ENCODE results near the gene CCNB2.
"Not testable (repeated sequence)": the region's sequence is repeated elsewhere in the genome, so short reads cannot be mapped to it uniquely, and the experiment has no call there.

CCNB2 gene

DNA sequence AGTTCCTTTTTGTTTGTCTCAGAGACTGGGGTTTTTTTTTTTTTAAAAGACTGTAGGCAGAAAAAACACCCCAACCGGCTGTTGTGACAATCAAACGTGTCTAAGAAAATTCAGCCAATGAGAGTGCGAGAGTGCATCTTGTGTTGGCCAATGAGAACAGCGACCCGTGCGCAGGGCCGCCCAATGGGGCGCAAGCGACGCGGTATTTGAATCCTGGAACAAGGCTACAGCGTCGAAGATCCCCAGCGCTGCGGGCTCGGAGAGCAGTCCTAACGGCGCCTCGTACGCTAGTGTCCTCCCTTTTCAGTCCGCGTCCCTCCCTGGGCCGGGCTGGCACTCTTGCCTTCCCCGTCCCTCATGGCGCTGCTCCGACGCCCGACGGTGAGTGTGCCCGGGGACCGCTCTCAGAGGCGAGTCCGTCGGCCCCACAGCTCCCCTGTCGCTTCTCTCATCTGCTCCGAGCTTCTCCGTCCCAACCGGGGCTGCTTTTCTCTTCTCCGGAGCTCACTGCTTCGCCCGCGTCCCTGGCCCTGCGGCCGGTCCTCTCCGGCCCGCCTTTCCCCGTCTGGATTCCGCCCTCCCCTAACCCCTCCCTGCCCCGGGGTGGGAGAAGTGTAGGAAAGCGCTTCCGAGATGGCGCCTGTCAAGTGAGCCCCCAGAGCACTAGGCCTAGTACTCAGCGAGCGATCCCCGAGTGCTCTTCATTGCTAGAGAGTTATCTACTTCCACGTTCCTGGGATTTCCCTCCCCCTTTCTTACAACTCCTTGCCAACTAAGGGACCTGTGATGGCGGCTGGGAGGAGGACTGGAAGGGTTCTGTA lies at the start of gene CCNB2:
TSS of gene CCNB2 (plus strand) at position 235 of the 821 bp plus-strand sequence. CDS start at position 358, 123 bp downstream.
- peak; percentile 70 to 78 for DNase-seq

DNA sequence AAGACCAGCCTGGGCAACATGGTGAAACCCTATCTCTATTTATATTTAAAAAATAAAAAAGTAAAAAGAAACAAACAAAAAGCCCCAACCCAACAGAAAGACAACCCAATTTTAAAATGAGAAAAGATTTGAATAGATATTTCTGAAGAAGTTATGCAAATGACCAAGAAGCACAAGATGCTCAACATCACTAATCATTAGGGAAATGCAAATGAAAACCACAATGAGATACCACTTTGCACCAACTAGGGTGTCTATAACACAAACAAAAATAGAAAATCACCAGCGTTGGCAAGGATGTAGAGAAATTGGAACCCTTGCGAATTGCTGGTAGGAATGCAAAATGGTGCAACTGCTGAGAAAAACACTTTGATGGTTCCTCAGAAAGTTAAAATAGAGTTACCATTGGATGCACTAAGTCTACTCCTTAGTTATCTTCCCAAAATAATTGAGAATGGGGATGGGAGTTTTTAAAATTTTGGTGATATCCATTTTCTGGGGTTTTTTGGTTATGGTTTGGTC lies 45.8 kb upstream of the CCNB2 start:
- DNase-seq = no peak

DNA sequence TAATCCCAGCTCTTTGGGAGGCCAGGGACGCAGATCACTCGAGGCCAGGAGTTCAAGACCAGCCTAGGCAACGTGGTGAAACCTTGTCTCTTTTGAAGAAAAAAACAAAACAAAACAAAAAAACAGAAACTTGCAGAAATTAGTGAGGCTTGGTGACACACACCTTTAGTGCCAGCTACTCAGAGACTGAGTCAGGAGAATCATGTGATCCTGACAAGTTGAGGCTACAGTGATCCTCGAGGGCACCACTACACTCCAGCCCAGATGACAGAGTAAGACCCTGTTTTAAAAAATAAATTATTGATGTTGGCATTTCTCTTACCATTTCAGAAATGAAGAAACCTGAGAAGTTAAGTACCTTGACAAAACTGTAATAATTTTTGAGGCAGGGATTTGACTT lies 44.6 kb upstream of the CCNB2 start:
- no peak for DNase-seq

DNA sequence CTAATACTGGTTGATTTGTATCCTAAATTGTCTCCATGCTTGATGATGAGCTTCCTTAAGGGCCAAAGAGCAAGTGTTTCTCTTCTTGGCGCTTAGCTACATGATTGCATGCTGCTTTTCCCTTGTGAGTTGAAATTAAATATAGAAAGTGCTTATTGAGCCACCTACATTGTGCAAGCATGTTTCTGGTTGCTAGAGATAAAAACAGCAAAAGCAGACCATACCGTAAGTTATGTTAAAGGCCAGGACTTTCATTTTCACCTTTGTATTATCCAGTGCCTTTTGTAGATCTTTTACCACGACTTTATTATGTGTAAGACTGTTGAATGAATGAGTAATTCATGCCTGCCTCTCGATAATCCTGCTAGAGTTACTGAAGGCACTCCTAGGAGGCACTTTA lies 41.9 kb upstream of the CCNB2 start:
- no peak for DNase-seq

DNA sequence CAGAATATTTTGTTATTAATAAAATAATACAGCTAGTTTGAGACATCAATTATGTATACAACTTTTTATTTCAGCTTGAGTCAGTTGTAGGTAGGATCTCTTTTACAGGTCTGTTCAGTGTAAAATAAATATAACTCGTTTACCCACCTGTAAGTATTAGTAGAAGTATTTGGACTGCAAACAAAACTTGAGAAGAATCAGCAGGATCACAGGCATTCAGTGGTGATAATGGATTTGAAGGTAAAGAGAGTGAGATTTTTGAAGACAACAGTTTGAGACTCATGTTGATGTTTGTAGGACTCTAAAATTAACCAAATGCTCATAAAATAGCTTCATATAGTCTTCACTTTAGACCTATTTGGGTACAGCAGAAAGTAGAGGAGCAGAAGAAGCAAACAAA lies 35.5 kb upstream of the CCNB2 start:
- no peak for DNase-seq

DNA sequence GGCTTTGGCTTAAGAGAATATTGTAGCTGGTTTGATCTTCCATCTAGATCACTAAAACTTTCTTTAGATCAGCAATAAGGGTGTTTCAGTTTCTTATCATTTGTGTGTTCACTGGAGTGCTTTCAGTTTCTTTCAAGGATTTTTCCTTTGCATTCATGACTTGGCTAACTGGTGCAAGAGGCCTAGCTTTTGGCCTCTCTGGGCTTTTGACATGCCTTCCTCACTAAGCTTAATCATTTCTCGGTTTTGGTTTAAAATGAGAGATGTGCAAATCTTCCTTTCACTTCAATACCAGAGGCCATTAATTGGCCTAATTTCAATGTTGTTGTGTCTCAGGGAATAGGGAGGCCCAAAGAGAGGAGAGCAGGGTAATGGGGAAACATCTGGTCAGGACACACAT lies 30.3 kb upstream of the CCNB2 start:
- no peak for DNase-seq

DNA sequence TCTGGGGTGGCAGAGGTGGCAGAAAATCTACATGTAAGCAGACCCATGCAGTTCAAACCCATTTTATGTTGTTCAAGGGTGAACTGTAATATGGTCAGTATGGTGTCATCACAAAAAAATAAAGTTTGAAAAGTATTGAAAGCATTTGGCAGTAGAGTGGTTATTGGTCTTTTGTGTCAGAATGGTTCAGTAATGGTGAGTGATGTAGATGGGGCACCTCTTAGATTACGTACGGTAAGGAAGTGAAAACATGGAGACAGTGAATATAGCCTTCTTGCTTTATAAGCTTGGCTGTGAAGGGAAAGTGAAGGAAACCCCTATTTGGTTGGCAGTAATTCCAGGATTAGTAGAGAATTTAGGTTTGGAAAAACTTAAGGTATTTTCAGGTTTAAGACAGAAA lies 17.2 kb upstream of the CCNB2 start:
- DNase-seq = no peak

DNA sequence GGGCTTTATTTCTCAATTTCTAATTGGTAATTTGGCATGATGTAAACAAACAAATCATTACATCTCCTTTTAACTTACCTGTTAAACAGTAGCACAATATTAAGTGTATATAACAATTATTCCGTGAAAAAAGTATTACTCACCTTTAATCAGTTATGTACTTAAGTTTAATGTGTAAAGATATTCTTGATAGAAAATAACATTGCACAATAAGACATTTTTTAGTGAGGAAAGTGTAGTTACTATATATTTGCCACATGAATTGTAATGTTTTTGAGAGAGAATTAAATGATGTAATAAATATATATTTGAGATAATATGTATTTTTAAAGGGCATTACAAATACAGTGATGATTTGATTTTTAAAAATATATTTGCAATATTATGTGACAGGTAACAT lies 10.9 kb upstream of the CCNB2 start:
- no peak for DNase-seq

DNA sequence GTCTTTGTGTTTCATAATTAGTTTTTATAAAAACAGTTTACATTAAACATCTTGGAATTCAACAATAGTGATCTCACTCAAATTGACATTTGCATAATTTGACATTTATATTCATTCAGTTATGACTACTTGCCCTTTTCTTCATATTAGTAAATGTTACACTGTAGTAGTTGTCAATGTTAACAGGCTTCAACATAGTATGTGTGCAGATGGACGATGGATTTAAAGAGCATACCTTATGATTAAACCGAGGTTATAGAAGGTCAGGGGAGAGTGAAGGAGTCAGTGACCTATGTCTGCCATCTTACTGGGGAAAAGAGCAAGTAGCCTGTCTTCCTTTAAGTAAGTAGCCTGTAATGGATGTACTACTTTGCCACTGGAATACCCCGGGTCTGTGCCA lies 8.5 kb upstream of the CCNB2 start:
- no peak for DNase-seq

DNA sequence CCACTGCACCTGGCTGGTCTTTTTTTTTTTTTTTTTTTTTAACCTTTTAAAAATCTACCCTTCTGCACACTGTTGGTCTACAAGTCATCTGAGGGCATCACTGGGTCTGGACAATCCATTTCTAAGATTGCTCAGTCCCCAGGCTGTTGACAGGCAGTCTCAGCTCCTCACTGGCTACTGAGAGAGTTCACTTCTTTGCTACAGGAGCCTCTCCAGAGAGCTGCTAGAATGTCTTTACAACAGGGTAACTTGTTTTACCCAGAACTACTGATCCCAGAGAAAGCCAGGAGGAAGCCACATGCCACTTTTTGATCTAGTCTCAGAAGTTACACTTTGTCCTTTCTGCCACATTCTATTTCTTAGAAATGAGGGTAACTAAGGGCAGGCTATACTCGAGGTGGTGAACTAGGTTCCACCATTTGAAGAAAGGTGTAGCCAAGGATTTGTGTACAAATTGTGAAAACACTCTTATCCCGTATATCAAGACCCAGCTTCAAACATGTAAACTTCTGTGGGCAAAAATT lies 5.7 kb upstream of the CCNB2 start:
- no peak for DNase-seq

DNA sequence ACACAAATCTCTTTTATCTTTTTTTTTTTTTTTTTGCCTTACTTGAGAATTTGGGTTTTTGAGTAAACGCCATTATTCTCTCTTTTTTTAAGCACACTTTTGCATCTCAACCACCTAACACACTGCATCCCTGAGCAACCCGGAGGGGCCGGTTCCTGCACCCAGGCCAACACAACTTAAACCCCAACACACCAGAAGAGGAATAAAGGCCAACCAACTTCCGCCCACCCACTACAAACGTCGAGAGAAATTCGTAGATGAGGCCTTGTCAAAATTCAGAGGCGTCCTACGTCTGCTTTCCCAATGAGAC lies 389 bp upstream of the CCNB2 start:
- no peak for DNase-seq

DNA sequence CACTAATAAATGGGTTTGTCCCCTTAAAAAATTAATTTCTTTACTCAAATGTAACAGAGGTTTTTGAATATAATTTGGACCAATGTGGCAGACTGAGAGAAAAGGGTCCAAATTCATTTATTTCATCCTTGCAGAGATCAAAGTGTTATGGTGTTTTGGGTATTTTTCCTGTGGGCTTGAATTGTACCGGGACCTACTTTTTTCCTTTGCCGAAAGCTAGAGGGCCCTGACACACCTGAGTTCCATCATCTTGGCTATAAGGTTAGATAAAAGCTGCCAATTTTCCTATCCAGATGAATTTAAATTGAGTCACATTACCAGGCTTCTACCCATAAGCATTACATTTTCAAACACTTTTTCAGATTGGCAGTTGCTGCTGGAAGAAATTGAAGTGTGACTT lies 908 bp downstream of the CCNB2 start:
- DNase-seq = no peak

DNA sequence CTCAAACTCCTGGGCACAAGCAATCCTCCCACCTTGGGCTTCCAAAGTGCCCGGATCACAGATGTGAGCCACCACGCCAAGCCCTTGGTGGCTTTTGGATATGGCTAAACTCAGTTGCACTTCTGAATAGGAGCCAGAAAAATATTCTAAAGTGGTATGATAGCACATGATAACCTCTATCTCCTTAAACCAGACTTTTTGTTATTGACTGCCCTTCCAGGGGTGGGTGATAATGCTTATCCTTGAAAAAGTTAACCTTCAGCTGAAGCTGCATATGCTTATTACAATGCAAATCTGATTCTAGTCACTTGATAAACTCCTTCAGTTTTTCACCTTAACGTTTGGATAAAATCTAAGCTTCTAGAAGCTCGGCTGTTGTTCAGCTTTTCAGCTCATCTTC lies 6.3 kb downstream of the CCNB2 start:
- no peak for DNase-seq

DNA sequence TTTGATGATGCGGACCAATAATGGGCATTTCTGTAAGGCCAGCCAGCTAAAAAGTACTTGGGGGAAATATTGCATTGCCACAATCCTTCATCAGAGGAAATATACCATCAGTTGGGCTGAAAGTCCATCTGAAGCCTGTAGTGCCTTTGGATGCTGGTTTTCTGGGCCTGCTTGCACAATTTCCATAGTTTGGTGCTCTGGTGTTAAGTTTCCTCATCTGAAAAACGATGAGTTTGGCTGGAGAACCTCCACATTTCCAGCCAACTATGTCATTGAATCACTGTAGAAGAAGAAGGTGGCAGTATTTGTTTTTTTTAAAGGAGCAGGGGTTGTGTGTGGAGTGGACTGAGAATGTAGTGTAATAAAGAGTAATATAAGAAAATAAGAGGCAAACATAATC lies 10.1 kb downstream of the CCNB2 start:
- DNase-seq = no peak

DNA sequence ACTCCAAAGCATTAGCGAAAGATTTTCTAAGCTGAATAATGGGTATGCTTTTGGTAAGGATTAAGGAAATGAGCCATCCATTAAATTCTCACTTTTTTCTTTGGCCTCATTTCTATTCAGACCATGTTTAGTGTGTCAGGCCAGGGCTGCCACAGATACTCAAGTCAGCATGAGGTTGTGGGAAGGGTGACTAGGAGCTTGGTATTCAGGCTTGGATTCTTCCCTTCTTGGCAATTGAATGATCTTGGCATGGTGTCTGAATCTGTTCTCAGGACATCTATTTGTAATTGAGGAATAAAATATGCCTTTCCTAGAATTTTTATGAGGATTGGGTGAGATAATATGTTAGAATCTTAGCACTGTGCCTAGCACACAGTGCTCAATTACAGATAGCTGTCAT lies 11.2 kb downstream of the CCNB2 start:
- DNase-seq = no peak

DNA sequence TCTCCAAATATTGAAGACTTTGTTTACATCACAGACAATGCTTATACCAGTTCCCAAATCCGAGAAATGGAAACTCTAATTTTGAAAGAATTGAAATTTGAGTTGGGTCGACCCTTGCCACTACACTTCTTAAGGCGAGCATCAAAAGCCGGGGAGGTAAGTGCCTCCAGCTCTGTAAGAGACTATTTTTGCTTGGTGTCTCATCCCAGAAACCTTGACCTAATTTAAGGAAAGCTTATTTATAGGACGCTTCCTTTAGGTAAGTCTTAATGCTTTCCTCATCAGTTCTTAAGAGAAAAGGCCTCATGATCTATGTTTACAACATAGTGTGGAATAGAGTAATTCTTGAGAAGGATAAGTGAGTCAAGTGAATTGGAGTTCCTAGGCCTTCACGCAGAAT lies 11.8 kb downstream of the CCNB2 start:
- no peak for DNase-seq

DNA sequence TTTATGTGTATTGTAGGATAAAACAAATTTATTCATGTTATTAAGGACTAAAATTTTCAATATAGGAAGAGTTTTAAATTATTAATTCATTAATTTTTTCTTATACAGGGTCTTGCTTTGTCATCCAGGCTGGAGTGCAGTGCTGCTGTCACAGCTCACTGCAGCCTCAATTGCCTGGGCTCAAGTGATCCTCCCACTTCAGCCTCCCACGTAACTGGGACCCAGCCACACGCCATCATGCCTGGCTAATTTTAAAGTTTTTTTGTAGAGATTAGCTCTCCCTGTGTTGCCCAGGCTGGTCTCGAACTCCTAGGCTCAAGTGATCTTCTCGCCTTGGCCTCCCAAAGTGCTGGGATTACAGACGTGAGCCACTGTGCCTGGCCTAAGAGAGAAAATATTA lies 14.7 kb downstream of the CCNB2 start:
- no peak for DNase-seq

DNA sequence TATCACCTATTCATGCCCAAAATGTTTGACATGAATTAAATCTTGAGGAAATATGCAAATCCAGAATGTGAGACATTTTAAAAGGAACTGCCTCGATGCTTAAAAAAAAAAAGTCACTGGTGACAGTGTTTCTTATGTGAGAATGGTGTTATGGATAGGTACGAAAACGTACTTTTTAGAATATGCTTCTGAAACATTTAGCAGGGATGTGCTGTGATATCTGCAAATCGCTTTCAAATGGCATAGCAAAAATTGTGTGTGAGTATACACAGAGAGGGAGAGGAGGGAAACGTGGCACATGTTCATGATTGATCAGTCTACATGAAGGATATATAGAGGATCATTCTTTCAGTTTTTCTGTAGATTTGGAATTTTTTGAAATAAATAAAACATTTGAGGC lies 16.0 kb downstream of the CCNB2 start:
- no peak for DNase-seq

DNA sequence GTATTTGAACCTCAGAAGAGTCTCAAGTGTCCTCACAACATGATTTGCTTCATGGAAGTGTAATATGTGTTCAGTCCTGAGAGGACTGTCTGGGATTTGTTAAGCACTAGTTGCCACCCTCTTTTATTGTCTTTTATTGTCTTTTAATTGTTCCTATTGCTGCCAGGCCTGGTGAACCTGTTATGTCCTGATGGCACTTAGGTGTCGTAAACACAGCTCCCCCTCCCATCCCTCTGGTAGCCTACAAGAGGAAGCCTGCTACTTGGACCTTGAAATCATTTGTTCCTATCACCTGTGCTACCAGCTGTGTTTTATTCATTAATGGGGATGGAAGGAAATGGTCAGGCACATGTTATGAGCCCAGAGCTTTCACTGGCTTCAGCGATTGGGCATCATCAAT lies 19.3 kb downstream of the CCNB2 start:
- no peak for DNase-seq

DNA sequence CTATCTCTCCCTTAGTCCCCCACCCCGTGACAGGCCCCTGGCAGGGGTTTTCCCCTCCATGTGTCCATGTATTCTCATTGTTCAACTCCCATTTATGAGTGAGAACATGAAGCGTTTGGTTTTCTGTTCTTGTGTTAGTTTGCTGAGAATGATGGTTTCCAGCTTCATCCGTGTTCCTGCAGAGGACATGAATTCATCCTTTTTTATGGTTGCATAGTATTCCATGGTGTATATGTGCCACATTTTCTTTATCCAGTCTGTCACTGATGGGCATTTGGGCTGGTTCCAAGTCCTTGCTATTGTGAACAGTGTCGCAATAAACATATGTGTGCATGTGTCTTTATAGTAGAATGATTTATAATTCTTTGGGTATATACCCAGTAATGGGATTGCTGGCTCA lies 20.7 kb downstream of the CCNB2 start:
- DNase-seq = not testable (repeated sequence)

DNA sequence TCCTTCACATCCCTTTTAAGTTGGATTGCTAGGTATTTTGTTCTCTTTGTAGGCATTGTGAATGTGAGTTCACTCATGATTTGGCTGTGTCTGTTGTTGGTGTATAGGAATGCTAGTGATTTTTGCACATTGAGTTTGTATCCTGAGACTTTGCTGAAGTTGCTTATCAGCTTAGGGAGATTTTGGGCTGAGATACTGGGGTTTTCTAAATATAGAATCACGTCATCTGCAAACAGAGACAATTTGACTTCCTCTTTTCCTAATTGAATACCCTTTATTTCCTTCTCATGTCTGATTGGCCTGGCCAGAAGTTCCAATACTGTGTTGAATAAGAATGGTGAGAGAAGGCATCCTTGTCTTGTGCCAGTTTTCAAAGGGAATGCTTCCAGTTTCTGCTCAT lies 22.3 kb downstream of the CCNB2 start:
- not testable (repeated sequence) for DNase-seq

DNA sequence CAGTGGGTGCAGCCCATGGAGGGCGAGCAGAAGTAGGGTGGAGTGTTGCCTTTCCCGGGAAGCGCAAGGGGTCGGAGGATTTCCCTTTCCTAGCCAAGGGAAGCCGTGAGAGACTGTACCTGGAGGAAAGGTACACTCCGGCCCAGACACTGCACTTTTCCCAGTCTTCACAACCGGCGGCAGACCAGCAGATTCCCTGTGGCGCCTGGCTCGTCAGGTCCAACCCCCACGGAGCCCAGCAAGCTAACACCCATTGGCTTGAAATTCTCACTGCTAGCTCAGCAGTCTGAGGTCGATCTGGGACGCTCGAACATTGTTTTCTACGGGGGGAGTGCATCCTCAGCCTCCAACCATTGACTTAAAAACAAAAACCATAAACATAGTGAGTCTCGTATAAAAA lies 26.5 kb downstream of the CCNB2 start:
- DNase-seq = no peak

DNA sequence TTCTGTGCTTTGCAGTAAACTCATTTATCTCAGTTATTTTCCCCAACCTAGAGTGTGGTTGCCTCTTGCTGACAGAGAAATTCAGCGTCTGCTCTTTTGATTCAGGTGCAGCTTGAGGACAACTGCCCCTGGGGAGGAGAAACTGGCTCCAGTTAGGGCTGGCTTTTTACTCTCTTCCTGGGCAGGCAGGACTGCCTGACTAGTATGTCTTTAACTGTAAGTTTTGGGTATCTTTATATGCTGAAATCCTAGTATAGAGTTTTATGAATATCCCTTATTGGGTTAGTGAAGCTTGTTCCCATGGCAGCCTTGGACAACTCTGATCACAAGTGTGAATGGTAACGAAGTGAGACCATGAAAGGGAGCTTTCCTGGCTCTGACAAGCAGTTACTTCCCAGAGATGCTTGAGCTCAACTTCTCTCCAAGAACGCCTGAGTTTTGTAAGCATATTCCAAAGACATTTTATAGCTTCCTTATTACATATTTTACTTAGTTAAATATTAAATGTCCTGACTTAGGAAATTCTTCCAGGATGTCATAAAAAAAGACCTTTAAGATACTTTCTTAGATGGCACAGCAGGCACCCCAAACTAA lies 27.1 kb downstream of the CCNB2 start:
- DNase-seq = no peak

DNA sequence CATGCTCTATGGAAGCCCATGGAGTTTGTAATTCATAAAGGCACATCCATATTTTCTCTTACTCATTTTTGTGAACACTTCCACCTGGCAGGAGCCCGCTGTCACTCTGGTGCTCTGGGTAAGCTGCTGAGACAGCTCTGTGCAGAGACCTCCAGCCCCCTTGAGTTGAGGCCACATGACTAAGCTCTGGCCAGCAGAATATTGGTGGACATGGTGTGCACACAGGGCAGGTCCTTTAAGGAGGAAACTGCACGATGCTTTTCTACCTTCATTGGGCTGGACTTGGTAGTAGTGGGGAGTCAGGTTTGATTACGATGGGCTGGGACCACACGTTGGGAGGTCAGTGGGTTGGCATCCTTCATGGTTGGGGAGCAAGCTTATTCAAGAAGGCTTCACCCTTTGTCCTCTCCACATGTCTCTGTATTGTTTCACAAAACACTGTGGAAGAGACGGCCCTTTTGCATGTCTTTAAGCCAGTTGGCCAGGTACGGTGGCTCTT lies 29.0 kb downstream of the CCNB2 start:
- DNase-seq = no peak
